Stimulated activated CD4-positive, alpha-beta T cell treated with anti-CD3 and anti-CD28 coated beads, Interleukin-4, amount 100 ng/mL, for 24 hours (primary cell): ENCODE data around the gene MT2A.

ENCODE experiments used
- DNase-seq: peaks from one replicate; pipeline ENCODE4 v3.0.0-alpha.2; 2020

Gene MT2A

DNA sequence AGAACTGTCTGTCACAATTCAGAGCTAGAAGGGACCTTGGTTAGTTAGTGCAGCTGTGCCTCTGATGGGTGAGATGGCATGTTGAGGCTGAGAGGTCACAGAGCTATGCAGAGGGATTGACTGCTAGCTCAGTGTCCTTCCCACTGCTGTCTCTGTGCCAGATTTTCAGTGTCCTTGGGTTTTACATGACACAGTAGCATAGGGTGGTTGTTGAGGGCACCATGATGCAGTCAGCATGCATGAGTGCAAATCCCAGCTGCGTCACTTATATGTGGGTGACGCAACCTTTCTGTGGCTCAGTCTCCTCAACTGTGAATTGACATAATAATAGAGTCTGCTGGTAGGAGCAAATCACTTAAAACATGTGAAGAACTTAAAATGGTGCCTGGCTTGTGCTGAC, 32.8 kb downstream of the MT2A start:
- DNase-seq, result no peak

DNA sequence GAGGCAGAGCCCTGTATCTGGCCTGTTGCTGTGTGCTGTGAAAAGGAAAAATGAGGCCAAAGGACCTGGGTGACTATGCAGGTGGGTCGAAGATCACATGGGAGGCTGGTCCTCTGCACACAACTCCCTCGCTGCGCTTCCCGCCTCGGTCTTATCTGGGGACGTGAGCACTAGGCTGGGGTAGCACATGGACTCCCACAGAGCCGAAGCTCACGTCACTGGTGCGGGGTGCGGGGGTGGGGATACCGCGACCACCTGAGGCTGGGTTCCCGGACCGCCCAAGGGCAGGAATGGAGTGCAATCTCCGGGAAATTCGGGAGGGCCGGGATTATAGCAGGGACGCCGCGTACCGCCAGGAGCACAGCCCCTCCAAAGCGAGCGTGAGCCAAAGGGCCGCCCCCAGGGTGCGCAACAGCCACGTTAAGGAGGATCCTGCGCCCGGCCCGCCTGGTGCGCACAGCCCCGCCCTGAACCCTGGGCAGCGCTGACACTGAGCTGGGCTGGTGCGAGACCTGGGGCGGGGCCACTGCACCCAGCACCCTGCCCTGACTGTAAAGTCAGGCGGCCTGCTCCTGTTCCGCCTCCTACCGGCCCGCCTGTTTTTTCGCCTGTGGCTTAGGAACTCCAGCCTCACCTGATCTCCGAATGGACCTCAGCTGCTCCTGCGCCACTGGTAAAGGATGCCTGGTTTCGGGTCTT, 34.8 kb downstream of the MT2A start:
- DNase-seq, result peak; percentile 78

- no peak for DNase-seq
Measured at GRCh38 chr16:56643833-56644232, 35.4 kb downstream of the MT2A start.

- no peak for DNase-seq
Measured at GRCh38 chr16:56645311-56645710, 36.9 kb downstream of the MT2A start.

- DNase-seq, result no peak
Measured at GRCh38 chr16:56645838-56646237, 37.5 kb downstream of the MT2A start.

DNA sequence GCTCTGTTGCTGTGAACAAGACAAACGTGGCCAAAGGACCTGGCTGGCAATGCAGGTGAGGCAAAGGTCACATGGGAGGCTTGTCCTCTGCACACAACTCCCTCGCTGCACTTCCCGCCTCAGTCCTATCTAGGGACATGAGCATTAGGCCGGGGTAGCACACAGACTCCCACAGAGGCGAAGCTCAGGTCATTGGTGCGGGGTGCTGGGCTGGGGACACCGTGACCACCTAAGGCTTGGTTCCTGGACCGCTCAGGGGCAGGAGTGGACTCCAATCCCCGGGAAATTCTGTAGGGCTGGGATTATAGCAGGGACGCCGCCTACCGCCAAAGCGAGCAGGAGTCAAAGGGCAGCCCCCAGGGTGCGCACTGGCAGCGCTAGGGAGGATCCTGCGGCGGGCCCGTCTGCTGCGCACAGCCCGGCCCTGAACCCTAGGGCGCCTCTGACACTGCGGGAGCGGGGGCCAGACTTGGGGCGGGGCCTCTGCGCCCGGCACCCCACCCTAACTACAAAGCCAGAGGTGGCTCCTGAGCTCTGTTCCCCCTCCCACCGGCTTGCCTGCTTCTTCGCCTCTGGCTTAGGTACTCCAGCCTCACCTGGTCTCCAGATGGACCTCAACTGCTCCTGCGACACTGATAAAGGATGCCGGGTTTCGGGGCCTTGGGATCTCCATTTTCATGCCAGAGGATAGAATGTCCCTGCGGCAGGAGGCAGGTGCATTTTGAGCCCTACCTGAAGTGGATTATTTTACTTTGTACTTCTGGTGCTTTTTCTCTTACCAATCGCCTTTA, 39.5 kb downstream of the MT2A start:
- DNase-seq, result no peak

GRCh38 chr16:56649271-56649670, 40.9 kb downstream of the MT2A start:
- DNase-seq, result no peak

DNA sequence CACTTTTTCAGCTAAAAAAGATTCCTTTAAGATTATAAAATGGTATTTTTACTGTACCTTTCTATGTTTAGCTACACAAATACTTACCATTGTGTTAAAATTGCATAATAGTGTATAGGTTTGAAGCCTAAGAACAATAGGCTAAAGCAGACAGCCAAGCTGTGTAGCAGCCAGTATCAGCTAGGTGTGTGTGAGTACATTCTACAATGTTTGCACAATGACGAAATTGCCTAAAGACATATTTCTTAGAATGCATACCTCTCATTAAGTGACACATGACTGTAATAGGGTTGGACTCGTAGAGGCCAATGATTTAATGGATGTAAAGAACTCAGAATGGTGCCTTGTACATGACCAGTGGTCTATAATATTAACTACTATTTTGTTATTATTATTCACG, 41.4 kb downstream of the MT2A start:
- no peak for DNase-seq

- DNase-seq, result no peak
Measured at GRCh38 chr16:56651586-56651985, 43.2 kb downstream of the MT2A start, which contains the start of gene MT1B. Gene MT1B, plus strand, starts transcription at chr16:56651886. Its CDS starts 68 bp downstream, at chr16:56651954.

DNA sequence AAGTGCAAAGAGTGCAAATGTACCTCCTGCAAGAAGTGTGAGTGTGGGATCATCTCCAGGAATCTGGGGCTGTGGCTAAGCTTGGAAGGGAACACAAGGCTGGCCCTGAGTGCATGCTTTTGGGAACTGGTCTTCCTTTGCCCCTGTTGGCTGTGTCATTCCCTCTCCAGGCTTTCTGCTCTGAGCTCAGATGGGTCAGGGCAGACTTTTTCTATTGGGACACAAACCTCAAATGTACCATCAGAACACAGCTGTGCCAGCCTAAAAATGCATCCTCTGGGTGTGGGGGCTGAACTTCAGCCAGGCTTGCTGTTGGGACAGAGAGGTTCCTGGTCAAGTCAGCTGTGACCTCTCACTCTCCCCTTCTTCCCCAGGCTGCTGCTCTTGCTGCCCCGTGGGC, 44.2 kb downstream of the MT2A start:
- DNase-seq, result no peak

DNA sequence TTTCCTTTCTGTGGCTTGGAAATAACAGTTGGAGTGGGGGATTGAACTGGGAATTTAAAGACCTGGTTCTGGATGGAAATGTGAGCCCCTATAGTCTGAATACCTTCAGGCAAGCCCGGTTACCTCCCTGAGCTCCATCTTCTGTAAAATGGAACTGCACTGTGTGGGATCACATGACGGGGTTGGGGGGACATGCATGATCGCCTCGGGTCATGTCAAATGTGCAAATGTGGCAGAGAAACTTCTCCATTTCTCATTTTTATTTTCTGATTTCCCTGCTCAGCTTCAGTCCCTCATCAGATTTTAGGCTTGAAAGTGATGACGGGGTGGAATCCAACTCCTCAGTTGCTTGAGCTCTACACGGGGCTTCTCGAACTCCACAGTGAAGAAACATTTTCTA, 44.8 kb downstream of the MT2A start:
- no peak for DNase-seq

GRCh38 chr16:56657555-56658326, 49.4 kb downstream of the MT2A start, which contains the start of gene MT1F:
Gene MT1F, plus strand, starts transcription at chr16:56657959. Its CDS starts 100 bp downstream, at chr16:56658059.
- peak; percentile 65 for DNase-seq

GRCh38 chr16:56658327-56658875, 50.0 kb downstream of the MT2A start:
- no peak for DNase-seq
